Epidermal melanocyte (primary cell): ENCODE measurements around the gene PLEKHG4B.

Experiments
- DNase-seq: peaks from one replicate; pipeline ENCODE4 v3.0.0; 2011; ENCODE audit warnings: low spot score; ENCODE audit not compliant: insufficient read length

Gene PLEKHG4B

DNA sequence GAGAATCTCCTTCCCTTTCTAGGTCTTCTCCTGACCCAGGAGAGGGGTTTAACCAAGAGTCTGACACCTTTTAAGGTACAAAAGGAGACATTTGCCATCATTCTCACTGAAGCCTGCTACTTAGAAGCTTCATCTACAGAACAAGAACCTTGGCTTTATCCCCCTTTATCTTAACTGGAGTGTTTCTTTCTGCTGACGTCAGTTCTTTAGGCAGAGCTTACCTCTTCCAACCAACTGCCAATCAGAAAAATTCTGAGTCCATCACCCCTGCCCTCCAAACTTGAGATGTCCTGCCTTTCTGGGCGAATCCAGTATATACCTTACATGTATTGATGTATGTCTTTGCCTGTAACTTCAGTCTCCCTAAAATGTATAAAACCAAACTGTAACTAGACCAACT lies 37.2 kb downstream of the PLEKHG4B start:
- no peak for DNase-seq

DNA sequence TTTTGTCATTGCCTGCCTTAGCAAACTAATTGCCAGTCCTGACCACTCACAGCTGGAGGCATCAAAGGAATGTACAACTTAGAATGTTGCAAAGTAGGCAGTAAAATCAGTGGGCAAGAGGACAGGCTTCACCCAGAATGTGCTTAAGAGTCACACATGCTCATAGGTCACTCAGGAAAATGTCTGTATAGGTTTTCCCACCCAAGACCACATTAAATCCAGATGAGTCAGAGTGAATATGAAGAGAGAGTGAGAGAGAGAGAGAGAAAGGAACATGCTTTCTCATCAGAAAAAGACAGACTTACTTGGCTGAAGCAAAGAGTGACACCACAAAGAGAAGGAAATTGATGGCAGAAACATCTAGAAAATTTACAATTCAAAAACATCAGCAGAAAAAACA lies 37.9 kb downstream of the PLEKHG4B start:
- DNase-seq, result no peak

DNA sequence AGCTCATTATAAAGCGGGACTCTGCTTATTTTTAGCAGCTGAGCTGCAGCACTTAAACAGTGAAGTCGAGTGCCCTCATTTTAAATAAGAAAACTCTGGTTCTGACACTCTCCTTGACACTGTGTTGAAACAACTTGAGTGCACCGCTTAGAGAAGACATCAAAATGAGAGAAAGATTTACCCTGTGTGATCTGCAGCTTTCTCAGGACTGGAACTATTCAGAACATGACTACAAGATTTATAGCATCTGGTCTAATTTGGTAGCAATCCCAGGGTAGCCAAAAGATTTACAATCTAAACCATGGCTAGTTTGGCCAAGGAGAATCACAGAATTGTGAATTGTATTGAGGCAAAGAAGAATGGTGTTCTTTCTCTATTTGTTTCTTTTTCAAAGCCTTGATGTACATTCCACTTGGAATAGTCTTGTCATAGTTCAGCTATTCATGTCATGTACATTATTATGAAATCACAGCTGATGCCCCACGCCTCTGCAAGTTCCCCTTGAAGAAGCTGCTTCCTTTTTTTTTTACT lies 38.7 kb downstream of the PLEKHG4B start:
- DNase-seq, result no peak

DNA sequence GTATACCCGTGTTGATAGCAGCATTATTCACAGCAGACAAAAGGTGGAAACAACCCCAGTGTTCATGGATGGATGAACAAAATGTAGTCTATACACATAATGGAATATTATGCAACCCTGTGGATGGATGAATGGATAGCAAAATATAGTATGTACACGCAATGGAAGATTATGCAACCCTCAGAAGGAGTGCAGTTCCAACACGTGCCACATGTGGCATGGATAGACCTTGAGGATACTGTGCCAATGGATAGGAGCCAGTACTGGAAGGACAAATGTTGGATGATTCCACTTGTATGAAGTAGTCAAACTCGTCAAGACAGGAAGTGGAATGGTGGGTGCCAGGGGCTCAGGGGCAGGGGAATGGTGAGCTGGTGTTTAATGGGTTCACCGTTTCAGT lies 44.9 kb downstream of the PLEKHG4B start:
- DNase-seq, result no peak

DNA sequence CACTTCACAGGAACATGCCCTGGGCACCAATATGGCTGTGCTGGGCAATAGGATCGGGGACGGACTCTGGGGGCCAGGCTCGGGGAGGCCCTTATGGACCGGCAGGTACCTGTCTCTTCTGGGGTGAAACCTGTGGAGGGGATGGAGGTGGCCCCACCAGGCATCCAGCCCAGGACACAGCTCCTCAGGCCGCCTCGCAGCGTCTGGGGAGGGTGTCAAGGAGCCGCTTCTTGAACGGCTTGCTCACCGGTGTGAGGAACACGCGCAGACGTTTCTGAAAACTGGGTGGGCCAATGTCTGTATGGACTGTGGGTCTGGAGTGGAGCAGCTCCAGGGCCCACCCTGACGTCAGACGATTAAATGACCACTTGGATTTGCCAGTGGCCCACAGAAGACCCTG lies 45.8 kb downstream of the PLEKHG4B start:
- no peak for DNase-seq

DNA sequence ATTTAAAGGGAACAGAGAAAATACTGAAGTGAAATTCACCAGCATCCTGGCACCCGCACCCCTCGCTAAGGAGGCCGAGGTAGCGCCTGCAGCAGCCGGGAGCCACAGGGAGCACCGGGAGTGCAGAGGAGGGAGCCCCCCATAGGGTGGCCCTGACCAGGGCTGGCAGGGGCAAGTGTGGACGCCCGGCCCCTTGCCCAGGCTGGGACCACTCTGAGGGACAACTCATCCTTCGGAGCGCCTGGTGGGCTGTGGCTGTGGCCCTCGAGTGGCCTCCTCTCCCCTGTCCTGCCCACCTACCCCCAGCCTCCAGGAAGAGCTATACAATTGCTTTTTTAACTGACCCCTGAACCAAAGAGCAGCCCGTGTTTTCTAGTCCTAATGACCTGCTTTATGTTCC lies 47.0 kb downstream of the PLEKHG4B start:
- DNase-seq, result no peak

DNA sequence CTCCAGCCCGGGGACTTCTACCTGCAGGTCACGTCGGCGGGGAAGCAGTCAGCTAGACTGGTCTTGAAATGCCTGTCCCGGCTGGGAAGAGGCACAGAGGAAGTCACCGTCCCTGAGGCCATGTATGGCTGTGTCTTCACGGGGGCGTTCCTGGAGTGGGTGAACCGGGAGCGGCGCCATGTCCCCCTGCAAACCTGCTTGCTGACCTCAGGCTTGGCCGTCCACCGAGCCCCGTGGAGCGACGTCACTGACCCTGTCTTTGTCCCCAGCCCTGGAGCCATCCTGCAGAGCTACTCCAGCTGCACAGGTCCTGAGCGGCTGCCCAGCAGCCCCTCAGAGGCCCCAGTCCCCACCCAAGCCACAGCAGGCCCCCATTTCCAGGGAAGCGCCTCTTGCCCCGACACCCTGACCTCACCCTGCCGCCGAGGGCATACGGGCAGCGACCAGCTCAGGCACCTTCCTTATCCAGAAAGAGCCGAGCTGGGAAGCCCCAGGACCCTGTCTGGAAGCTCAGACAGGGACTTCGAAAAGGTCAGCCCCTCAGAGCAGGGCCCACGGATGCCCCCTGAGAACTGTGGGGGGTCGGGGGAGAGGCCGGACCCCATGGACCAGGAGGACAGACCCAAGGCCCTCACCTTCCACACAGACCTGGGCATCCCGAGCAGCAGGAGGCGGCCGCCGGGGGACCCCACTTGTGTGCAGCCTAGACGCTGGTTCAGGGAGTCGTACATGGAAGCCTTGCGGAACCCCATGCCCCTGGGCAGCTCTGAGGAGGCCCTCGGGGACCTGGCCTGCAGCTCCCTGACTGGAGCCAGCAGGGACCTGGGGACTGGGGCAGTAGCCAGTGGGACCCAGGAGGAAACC lies 47.8 kb downstream of the PLEKHG4B start:
- peak; percentile 9 for DNase-seq

DNA sequence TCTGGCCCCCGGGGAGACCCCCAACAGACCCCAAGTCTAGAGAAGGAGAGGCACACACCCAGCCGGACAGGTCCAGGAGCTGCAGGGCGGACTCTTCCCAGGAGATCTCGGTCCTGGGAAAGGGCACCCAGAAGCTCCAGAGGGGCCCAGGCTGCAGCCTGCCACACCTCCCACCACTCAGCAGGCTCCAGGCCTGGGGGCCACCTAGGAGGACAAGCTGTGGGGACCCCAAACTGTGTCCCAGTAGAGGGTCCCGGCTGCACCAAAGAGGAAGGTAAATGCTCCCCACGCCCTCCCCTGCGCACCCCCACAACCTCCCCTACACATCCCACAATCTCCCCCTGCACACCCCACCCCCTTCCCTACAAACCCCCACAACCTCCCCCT lies 48.5 kb downstream of the PLEKHG4B start:
- DNase-seq, result peak; percentile 9

DNA sequence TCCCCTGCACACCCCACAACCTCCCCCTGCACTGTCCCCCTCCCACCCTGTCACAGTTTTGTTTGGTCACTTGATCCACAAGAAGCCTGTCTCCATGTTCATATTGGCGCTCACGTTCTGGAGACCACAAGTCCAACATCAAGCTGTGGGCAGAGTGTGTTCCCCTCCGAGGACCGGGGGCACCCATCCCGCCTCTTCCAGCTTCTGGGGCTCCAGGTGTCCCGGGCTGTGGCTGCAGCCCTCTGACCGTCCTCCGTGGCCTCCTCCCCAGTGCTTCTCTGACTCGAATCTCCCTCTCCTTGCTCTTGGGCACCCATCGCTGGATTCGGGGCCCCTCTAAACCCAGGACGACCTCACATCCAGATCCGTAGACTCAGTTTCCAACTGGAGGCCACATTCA lies 49.2 kb downstream of the PLEKHG4B start:
- DNase-seq, result no peak

DNA sequence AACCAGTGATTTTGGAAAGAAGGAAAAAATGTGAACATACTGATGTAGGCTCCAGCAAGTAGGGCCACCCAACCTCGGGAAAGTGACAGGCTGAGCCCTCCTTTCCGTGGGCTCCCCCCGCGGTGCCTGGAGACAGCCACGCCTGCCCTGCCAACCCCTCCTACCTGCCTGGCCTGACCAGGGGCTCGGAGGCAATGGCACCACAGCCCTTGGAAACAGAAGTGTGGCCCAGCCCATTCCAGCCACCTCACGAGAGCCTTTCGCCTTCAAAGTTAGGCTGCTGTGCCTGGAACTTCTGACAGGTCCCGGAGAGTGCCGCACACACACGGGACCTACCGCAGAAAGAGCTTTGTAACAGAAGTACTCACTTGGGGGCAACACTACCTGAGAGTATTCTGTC lies 49.8 kb downstream of the PLEKHG4B start:
- DNase-seq, result no peak

DNA sequence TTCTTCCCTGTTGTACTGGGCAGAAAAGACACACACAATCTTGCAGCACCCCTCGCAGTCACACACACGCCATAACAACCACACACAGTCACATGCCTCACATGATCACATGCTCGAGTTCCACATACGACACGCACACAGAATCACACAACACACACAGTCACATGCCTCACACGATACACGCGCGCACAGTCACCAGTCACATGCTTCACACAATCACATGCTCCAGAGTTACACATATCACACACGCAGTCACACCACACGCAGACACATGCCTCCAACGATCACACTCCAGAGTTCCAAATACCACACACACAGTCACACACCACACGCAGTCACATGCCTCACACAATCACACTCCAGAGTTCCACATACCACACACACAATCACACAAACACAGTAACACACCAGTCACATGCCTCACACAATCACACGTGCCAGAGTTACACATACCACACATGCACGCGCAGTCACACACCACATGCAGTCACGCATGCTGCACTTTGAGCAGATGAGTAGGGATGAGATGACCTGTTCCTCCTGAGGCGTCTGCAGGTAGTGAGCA lies 50.4 kb downstream of the PLEKHG4B start:
- peak; percentile 12 for DNase-seq

DNA sequence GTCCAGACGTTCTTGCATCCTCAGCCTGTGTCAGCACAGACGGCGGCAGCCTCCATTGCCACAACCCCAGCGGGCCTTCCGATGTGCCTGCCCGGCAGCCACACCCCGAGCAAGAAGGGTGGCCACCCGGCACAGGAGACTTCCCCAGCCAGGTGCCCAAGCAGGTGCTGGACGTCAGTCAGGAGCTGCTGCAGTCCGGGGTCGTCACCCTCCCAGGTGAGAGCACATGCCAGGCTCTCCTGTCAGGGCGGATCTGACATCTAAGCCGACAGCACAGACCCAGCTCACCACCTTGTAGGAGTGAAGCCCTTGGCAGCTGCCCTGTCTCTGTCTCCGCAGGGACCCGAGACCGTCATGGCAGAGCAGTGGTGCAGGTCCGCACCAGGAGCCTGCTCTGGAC lies 51.1 kb downstream of the PLEKHG4B start:
- peak; percentile 3 for DNase-seq

DNA sequence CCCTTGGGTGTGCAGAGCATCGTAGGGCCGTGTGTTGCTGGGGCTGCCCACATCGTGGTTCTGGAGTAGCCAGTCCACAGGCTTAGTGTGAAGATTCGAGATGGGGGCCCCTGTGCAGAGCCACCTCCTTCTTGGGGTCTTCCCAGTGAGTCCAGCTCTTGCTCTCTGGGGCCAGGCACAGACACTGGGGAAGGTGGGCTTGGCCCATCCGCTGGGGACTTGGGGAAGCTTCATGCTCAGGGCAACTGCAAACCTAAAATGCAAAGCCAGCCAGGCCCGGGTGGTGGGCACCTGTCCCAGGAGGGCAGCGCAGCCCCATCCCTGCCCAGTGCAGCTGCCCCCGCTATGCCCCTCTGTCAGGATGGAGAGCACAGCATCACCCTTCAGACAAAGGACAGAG lies 53.0 kb downstream of the PLEKHG4B start:
- DNase-seq, result peak; percentile 3

DNA sequence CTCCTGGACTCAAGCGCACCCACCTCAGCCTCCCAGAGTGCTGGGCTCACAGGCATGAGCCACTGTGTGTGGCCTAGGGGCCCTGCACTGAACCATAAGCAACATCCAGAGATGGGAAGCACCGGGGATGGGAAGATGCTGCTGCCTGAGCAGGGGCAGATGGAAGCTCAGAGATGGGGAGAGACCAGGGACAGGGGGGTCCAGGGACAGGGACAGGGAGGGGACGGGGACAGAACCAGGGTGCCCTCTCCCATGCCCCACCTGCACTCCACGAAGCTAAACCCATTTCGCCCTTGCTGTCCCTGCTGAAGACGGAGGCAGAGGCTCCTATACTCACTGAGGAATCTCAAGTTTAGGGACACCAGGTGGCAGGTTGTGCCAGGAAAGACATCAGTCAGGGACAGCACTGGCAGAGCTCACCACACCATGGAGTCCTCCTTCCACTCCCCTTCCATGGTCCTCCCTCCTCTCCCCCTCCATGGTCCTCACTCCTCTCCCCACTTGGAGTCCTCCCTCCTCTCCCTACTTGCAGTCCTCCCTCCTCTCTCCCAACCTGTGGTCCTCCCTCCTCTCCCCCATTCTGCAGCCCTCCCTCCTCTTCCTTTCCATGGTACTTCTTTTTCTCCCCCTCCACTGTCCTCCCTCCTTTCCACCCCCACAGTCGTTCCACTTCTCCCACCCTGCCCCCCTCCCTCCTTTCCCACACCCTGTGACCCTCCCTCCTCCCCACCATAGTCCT lies 53.8 kb downstream of the PLEKHG4B start:
- DNase-seq, result peak; percentile 2

DNA sequence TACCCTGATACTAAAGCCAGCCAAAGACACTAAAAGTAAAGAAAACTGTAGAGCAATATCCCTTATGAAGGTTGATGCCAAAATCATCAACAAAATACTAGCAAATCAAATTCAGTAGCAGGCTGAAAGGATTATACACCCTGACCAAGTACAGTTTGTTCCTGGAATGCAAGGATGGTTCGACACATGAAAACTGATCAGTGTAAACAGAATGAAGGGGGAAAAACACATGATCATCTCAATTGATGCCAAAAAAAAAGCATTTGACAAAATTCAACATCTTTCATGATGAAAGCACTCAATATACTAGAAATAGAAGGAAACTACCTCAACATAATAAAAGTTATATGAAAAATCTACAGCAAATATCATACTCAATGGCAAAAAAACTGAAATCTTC lies 55.8 kb downstream of the PLEKHG4B start:
- no peak for DNase-seq

DNA sequence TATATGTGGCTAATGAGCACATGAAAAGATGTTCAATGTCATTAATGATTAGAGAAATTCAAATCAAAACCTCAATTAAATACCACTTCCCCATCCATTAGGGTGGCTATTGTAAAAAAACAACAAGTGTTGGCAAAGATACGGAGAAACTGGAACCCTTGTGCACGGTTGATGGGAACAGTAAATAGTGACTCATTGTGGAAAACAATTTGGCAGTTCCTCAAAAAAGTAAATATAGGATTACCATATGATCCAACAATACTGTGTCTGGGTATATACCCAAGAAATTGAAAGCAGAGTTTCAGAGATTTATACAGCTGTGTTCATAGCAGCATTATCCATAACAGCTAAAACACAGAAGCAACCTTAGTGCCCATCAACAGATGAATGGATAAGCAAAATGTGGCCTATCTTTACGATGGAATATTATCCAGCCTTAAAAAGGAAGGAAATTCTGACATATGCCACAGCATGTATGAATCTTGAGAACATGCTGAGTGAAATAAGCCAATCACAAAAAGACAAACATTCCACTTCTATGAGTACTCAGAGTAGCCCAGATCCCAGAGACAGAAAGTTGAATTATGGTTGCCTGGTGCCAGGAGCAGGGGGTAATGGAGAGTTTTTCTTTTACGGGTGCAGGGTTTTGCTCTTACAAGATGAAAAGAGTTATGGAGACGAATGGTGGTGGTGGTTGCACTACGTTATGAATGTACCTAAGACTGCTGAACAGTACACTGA lies 57.9 kb downstream of the PLEKHG4B start:
- DNase-seq, result peak; percentile 3

DNA sequence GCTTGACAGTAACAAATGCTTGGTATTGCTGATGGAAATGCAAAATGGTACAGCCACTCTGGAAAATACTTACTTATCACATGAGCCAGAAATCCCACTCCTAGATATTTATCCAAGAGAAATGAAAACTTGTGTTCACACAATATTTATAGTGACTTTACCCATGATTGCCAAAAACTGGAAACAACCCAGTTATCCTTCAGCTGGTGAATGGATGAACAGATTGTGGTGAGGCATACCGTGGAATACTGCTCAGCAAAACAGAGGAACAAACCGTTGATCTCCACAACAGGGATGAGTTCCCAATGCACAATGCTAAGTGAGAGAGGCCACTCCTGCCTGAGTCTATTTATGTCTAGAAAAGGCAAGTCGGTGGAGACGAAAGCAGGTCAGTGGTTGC lies 58.8 kb downstream of the PLEKHG4B start:
- no peak for DNase-seq

DNA sequence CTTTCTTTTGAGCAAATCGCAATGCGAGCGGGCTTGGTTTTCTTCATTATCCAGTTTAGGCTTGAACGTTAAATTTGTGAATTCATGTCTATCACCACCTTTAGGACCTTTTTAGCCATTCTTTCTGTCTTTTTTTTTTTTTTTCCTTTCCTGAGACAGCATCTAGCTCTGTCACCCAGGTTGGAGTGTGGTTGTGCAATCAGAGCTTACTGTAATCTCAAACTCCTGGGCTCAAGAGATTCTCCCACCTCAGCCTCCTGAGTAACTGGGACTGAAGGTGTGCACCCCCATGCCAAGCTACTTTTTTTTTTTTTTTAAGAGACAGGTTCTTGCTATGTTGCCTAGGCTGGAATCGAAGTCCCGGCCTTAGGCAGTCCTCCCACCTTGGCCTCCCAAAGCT lies 60.1 kb downstream of the PLEKHG4B start:
- no peak for DNase-seq

DNA sequence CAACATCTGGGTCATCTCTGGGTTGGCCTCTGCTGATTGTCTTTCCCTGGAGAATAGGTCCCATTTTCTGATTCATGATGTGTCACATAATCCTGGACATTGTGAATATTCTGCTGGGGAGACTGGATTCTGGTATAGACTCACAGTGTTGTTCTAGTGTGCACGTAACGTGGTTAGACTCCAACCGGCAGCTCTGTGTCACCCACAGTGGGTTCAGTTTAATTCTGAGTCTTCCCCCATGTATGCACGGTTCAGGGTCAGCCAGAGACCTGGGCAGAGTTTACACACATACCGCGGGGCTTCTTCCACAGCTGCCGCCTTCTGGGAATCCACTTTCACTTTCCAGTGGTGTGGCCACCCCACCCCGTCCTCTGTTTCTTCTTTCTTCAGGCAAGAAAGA lies 61.3 kb downstream of the PLEKHG4B start:
- DNase-seq, result no peak

DNA sequence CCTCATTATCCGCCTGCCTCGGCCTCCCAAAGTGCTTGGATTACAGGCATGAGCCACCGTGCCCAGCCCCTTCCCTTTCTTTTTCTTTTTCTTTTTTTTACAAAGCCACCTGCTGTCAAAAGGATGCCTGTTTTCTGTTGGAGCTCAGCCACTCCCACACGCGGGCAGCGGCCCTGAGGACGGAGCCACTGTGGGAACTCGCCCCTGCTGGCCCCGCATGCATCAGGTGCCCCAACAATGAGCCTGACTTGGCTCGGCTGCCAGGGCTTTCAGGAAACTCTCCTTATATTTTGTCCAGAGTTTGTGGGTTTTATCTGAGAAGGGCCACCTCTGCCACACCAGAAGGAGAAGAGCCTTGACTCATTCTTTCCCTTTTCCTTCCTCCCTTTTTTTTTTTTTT lies 62.3 kb downstream of the PLEKHG4B start:
- DNase-seq, result no peak

DNA sequence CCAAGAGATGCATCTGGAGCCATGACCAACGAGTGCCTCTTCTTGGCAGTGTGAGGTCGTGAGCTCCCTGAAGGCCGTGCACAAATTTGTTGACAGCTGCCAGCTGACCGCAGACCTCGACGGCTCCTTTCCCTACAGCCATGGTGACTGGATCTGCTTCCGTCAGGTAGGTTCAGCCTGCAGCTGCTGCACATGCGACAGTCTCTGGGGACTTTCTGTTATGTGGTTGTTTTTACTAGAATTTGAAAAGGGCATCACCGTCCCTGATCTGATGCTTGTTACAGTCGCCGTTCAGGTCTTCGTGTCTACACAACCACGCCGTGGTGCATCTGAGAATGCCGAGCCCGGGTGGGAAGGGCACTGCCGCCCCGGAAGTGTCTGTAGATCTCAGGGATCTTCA lies 62.9 kb downstream of the PLEKHG4B start:
- DNase-seq, result no peak
